WTC11 (cell line): ENCODE measurements around the gene CLN6.

Experiments used
- GRHL2 ChIP-seq: fragments of 250-450 bp; sonication (Bioruptor Pico); IDR thresholded peaks from 2 replicates; pipeline ENCODE4 v1.8.0; 2022; ENCODE audit warnings: mild to moderate bottlenecking, moderate library complexity; ENCODE audit not compliant: insufficient replicate concordance, severe bottlenecking
- TCF7 ChIP-seq: sonication (generic); formaldehyde crosslinking; IDR thresholded peaks from 2 replicates; pipeline ENCODE4 v1.8.0; 2022; ENCODE audit warnings: mild to moderate bottlenecking, low read depth, missing genetic modification reagents, moderate library complexity
- TF ChIP-seq, protein P1 (sequence below): sonication (generic); formaldehyde crosslinking; IDR thresholded peaks from 2 replicates; pipeline ENCODE4 v1.8.0; 2022; ENCODE audit warnings: mild to moderate bottlenecking, missing genetic modification reagents
- TF ChIP-seq, protein P2 (sequence below): fragments of 200-600 bp; IDR thresholded peaks from 2 replicates; pipeline ENCODE4 v1.8.0; 2022; ENCODE audit warnings: antibody characterized with exemption
- TF ChIP-seq, protein P3 (sequence below): sonication (generic); formaldehyde crosslinking; IDR thresholded peaks from 2 replicates; pipeline ENCODE4 v1.8.0; 2023; ENCODE audit warnings: missing genetic modification reagents, mild to moderate bottlenecking, borderline replicate concordance

DNA sequence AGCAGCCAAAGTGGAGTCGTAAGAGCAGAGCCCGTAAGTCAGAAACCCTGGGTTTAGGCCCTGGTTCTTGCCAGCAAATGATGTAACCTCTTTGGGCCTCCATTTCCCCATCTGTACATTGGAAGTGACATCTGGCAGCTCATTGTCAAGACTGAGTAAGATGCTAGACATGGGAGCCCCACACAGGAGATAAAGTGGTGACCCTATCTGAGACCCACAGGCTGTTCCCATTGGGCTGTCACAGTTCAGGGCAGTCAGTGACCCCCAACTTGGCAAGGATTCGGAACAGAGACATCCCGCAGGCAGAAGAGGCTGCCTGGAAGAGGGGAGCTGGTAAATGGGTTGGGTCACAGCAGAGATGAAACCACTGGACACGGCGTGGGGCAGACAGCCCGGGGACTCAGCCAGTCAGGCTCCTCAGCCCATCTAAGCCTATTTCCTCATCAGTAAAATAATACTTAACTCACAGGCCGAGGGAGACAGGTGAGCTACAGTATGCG is 1.8 kb downstream of the CLN6 start:
- TF ChIP-seq GRHL2 (no peak), TCF7 (CRISPR knock-in tag) (no peak)
- TF ChIP-seq, protein P1, sequence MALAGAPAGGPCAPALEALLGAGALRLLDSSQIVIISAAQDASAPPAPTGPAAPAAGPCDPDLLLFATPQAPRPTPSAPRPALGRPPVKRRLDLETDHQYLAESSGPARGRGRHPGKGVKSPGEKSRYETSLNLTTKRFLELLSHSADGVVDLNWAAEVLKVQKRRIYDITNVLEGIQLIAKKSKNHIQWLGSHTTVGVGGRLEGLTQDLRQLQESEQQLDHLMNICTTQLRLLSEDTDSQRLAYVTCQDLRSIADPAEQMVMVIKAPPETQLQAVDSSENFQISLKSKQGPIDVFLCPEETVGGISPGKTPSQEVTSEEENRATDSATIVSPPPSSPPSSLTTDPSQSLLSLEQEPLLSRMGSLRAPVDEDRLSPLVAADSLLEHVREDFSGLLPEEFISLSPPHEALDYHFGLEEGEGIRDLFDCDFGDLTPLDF (CRISPR knock-in tag), result no peak
- TF ChIP-seq, protein P2, sequence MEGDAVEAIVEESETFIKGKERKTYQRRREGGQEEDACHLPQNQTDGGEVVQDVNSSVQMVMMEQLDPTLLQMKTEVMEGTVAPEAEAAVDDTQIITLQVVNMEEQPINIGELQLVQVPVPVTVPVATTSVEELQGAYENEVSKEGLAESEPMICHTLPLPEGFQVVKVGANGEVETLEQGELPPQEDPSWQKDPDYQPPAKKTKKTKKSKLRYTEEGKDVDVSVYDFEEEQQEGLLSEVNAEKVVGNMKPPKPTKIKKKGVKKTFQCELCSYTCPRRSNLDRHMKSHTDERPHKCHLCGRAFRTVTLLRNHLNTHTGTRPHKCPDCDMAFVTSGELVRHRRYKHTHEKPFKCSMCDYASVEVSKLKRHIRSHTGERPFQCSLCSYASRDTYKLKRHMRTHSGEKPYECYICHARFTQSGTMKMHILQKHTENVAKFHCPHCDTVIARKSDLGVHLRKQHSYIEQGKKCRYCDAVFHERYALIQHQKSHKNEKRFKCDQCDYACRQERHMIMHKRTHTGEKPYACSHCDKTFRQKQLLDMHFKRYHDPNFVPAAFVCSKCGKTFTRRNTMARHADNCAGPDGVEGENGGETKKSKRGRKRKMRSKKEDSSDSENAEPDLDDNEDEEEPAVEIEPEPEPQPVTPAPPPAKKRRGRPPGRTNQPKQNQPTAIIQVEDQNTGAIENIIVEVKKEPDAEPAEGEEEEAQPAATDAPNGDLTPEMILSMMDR, result no peak
- TF ChIP-seq, protein P3, sequence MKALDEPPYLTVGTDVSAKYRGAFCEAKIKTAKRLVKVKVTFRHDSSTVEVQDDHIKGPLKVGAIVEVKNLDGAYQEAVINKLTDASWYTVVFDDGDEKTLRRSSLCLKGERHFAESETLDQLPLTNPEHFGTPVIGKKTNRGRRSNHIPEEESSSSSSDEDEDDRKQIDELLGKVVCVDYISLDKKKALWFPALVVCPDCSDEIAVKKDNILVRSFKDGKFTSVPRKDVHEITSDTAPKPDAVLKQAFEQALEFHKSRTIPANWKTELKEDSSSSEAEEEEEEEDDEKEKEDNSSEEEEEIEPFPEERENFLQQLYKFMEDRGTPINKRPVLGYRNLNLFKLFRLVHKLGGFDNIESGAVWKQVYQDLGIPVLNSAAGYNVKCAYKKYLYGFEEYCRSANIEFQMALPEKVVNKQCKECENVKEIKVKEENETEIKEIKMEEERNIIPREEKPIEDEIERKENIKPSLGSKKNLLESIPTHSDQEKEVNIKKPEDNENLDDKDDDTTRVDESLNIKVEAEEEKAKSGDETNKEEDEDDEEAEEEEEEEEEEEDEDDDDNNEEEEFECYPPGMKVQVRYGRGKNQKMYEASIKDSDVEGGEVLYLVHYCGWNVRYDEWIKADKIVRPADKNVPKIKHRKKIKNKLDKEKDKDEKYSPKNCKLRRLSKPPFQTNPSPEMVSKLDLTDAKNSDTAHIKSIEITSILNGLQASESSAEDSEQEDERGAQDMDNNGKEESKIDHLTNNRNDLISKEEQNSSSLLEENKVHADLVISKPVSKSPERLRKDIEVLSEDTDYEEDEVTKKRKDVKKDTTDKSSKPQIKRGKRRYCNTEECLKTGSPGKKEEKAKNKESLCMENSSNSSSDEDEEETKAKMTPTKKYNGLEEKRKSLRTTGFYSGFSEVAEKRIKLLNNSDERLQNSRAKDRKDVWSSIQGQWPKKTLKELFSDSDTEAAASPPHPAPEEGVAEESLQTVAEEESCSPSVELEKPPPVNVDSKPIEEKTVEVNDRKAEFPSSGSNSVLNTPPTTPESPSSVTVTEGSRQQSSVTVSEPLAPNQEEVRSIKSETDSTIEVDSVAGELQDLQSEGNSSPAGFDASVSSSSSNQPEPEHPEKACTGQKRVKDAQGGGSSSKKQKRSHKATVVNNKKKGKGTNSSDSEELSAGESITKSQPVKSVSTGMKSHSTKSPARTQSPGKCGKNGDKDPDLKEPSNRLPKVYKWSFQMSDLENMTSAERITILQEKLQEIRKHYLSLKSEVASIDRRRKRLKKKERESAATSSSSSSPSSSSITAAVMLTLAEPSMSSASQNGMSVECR (CRISPR knock-in tag), result no peak
